Activated naive CD4-positive, alpha-beta T cell treated with anti-CD3 and anti-CD28 coated beads for 36 hours (primary cell): ENCODE measurements around the gene EXD1. TPM values are rescaled to one million over a fixed set of nuclear protein-coding genes. Genes with fewer than 3 reads are reported as not detected.
"Not testable (repeated sequence)": the region's sequence is repeated elsewhere in the genome, so short reads cannot be mapped to it uniquely, and the experiment has no call there.

Experiments
- CTCF ChIA-PET: fragments of 350-600 bp; sonication (Branson Sonifier 250); formaldehyde crosslinking; loops from one replicate; lab custom pipeline; 2021; ENCODE audit warnings: antibody characterized with exemption; lab: Charles Lee
- DNase-seq: peaks from one replicate; pipeline ENCODE4 v3.0.0-alpha.2; 2020
- H3K27ac Mint-ChIP-seq: one replicate; pipeline ENCODE4 v1.8.0; 2021; ENCODE audit warnings: mild to moderate bottlenecking, mixed read lengths
- H3K27me3 Mint-ChIP-seq: one replicate; pipeline ENCODE4 v1.8.0; 2021; ENCODE audit warnings: low read depth, mixed read lengths
- H3K36me3 Mint-ChIP-seq: one replicate; pipeline ENCODE4 v1.8.0; 2021; ENCODE audit warnings: low read depth, mixed read lengths
- H3K4me1 Mint-ChIP-seq: one replicate; pipeline ENCODE4 v1.8.0; 2021; ENCODE audit warnings: low read depth, mixed read lengths
- H3K4me3 Mint-ChIP-seq: one replicate; pipeline ENCODE4 v1.8.0; 2021; ENCODE audit warnings: mild to moderate bottlenecking, moderate library complexity, mixed read lengths
- H3K9me3 Mint-ChIP-seq: one replicate; pipeline ENCODE4 v1.8.0; 2021; ENCODE audit warnings: mixed read lengths
- intact Hi-C: fragments of 100-400 bp; cut with micrococcal nuclease; formaldehyde crosslinking; loops from one replicate; pipeline ENCODE4 v1.15.1; 2023
- total RNA-seq, 2 experiments: library from RNA; stranded (reverse); gene quantifications; one replicate each; pipeline ENCODE4 v1.2.3, GENCODE V29; 2021

The EXD1 gene, protein sequence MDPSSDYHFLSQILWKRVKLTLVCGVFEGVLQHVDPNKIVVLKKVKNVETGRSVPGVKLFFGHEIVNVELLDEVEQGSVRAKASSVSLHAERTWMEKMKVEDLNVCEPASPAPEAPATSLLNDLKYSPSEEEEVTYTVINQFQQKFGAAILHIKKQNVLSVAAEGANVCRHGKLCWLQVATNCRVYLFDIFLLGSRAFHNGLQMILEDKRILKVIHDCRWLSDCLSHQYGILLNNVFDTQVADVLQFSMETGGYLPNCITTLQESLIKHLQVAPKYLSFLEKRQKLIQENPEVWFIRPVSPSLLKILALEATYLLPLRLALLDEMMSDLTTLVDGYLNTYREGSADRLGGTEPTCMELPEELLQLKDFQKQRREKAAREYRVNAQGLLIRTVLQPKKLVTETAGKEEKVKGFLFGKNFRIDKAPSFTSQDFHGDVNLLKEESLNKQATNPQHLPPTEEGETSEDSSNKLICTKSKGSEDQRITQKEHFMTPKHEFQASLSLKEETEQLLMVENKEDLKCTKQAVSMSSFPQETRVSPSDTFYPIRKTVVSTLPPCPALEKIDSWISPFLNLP
- not detected for total RNA-seq

GRCh38 chr15:41230650-41231421, at the start of gene EXD1, which contains the start of gene CHP1:
Gene EXD1, minus strand, starts transcription at chr15:41230757. Its CDS starts 4,182 bp downstream, at chr15:41226575.
Gene CHP1, plus strand, starts transcription at chr15:41231268. Its CDS starts 115 bp downstream, at chr15:41231383.
- peak; percentile 98 for DNase-seq
- no peaks in the 10 kb centered on the region for H3K9me3 Mint-ChIP-seq
- intact Hi-C loops, result loop anchor here (1.0 to 5.0 kb wide), 11 partner anchors 52 to 636 kb away; partner anchors contain the start of genes CHAC1, DNAJC17, INO80 and KNL1
- H3K27me3 Mint-ChIP-seq, result no peaks in the 10 kb centered on the region
- CTCF ChIA-PET, result interaction anchor here (0.6 to 1.8 kb wide), 15 partner anchors 14 to 661 kb away, joined by 3 to 6 read pairs (median 3); partner anchors contain the start of genes NUSAP1 and RPUSD2
- peaks cover 22% of the 10 kb centered on the region for H3K4me1 Mint-ChIP-seq
- H3K36me3 Mint-ChIP-seq, result no peaks in the 10 kb centered on the region
- H3K4me3 Mint-ChIP-seq, result peak within 1 kb of the TSS; percentile 88
- H3K27ac Mint-ChIP-seq, result peak within 1 kb of the TSS; percentile 87

- no peaks in the 10 kb centered on the region for H3K27me3 Mint-ChIP-seq
- CTCF ChIA-PET, result interaction anchor here (0.6 kb wide), 1 partner anchor 338 kb away, joined by 3 read pairs; no protein-coding TSS in a partner anchor
- peaks cover 13% of the 10 kb centered on the region for H3K4me1 Mint-ChIP-seq
- no peak for DNase-seq
- no peaks in the 10 kb centered on the region for H3K9me3 Mint-ChIP-seq
- no peak overlapping the region for H3K4me3 Mint-ChIP-seq
- peak overlapping the region; percentile 40 for H3K27ac Mint-ChIP-seq
- intact Hi-C loops, result loop anchor here (5.0 kb wide), 3 partner anchors 123 to 372 kb away; partner anchors contain the start of genes NDUFAF1 and RTF1
- peaks cover 5% of the 10 kb centered on the region for H3K36me3 Mint-ChIP-seq
These were observed 49.2 kb upstream of the EXD1 start for GRCh38 chr15:41279535-41280283.

- Mint-ChIP-seq H3K36me3 (no peaks in the 10 kb centered on the region), H3K9me3 (no peaks in the 10 kb centered on the region), H3K4me3 (no peak overlapping the region), H3K27me3 (no peaks in the 10 kb centered on the region), H3K27ac (no peak overlapping the region), H3K4me1 (peaks cover 8% of the 10 kb centered on the region)
- CTCF ChIA-PET, result interaction anchor here (0.5 to 0.8 kb wide), 2 partner anchors 9 to 97 kb away, joined by 3 to 4 read pairs; no protein-coding TSS in a partner anchor
- DNase-seq, result no peak
- intact Hi-C loops, result no loop called here
These were observed 47.8 kb upstream of the EXD1 start for GRCh38 chr15:41278319-41278718.

DNA sequence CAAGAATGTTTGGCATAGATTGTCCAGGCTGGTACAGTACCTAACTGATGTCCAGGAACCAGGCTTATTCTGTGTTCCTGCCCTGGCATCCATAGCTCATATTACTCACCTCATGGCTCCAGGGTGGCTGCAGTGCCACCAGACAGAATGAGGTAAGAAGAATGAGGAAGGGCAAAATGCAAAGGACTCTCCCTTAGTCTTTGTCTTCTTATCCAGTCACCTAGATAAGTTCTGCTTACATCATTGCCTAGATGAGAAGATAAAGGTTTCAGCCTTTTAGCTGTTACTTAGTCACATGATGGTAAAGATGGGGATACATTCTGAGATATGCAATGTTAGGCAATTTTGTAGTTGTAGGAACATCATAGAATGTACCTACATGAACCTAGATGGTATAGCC, 46.3 kb upstream of the EXD1 start:
- Mint-ChIP-seq H3K4me1 (no peaks in the 10 kb centered on the region), H3K36me3 (no peaks in the 10 kb centered on the region), H3K9me3 (no peaks in the 10 kb centered on the region), H3K27me3 (no peaks in the 10 kb centered on the region), H3K4me3 (no peak overlapping the region), H3K27ac (no peak overlapping the region)
- intact Hi-C loops, result no loop called here
- no peak for DNase-seq
- CTCF ChIA-PET, result no interaction called here

DNA sequence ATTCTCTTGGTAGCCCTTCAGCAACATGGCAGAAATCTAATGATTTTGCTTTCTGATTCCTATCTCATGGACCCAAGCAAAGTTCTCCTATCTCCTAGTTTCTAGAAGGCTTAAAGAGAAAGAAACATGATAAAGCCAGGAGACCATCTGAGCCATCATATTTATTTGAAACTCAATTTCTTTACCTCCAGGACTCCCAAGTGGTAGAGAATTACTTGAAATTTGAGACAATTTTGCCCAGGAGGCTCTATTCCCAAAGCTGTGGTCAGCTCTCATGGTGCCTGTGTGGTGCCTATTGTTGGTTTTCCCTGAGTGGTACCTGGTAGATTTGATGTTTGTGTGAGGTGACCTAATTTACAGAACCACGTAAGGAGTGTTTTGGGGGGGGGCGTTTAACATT, 39.3 kb upstream of the EXD1 start:
- Mint-ChIP-seq H3K4me1 (no peaks in the 10 kb centered on the region), H3K27ac (no peak overlapping the region), H3K36me3 (peaks cover 2% of the 10 kb centered on the region), H3K4me3 (no peak overlapping the region), H3K9me3 (no peaks in the 10 kb centered on the region), H3K27me3 (no peaks in the 10 kb centered on the region)
- no peak for DNase-seq
- intact Hi-C loops, result no loop called here
- CTCF ChIA-PET, result interaction anchor here (0.6 to 0.9 kb wide), 2 partner anchors 8 to 152 kb away, joined by 3 to 4 read pairs; no protein-coding TSS in a partner anchor

GRCh38 chr15:41263891-41264351, 33.4 kb upstream of the EXD1 start:
- Mint-ChIP-seq H3K27ac (no peak overlapping the region), H3K27me3 (no peaks in the 10 kb centered on the region), H3K4me3 (no peak overlapping the region), H3K36me3 (peaks cover 2% of the 10 kb centered on the region), H3K9me3 (no peaks in the 10 kb centered on the region), H3K4me1 (no peaks in the 10 kb centered on the region)
- CTCF ChIA-PET, result no interaction called here
- intact Hi-C loops, result no loop called here
- DNase-seq, result no peak

GRCh38 chr15:41262571-41262970, 32.0 kb upstream of the EXD1 start:
- Mint-ChIP-seq H3K27ac (no peak overlapping the region), H3K4me3 (no peak overlapping the region), H3K27me3 (no peaks in the 10 kb centered on the region), H3K4me1 (no peaks in the 10 kb centered on the region), H3K9me3 (no peaks in the 10 kb centered on the region), H3K36me3 (peaks cover 3% of the 10 kb centered on the region)
- intact Hi-C loops, result no loop called here
- CTCF ChIA-PET, result no interaction called here
- no peak for DNase-seq

- H3K4me3 Mint-ChIP-seq, H3K9me3 Mint-ChIP-seq, H3K27me3 Mint-ChIP-seq, H3K4me1 Mint-ChIP-seq, intact Hi-C loops, H3K27ac Mint-ChIP-seq, H3K36me3 Mint-ChIP-seq, DNase-seq: not testable (repeated sequence)
- CTCF ChIA-PET, result interaction anchor here (0.6 kb wide), 1 partner anchor 79 kb away, joined by 4 read pairs; no protein-coding TSS in a partner anchor
These were observed 30.4 kb upstream of the EXD1 start for GRCh38 chr15:41260924-41261323.

- intact Hi-C loops, result no loop called here
- H3K9me3 Mint-ChIP-seq, result no peaks in the 10 kb centered on the region
- peaks cover 3% of the 10 kb centered on the region for H3K36me3 Mint-ChIP-seq
- no peak overlapping the region for H3K27ac Mint-ChIP-seq
- no peaks in the 10 kb centered on the region for H3K27me3 Mint-ChIP-seq
- DNase-seq, result no peak
- H3K4me3 Mint-ChIP-seq, result no peak overlapping the region
- CTCF ChIA-PET, result interaction anchor here (0.6 kb wide), 1 partner anchor 291 kb away, joined by 3 read pairs; no protein-coding TSS in a partner anchor
- H3K4me1 Mint-ChIP-seq, result no peaks in the 10 kb centered on the region
These were observed 29.1 kb upstream of the EXD1 start for GRCh38 chr15:41259546-41260189.

DNA sequence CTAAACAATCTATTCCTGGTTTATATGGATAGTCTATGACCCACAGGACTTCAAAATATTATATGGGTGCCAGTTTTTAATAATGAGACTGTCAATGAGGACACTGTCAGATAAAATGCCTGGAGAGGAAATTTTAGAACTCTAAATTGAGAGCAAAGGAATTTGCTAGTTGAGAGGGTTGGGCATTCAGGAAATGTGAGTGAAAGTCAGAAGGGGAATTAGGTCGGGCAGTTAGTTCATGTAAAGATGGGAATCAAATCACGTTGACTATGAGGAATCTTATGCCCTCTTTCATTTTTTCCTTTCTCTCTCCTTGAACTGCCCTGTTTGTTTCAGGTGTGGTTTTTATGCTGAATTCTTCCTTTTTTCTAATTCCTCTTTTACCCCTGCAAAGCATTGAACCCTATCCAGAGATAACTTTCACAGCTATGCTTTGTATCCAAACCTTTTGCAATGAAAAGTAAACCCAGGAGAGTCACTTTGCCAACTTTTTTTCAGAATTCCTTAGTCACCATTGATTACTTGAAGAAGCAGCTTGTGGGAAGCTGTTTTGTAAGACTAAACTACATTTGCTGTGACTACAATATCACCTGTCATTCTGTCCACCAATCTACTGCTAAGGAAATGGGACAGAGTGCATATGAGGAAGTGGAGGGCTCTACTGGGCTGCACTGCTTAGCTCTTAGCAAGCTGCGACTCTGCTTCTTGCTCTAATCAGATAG, 28.4 kb upstream of the EXD1 start:
- no peaks in the 10 kb centered on the region for H3K4me1 Mint-ChIP-seq
- peaks cover 3% of the 10 kb centered on the region for H3K36me3 Mint-ChIP-seq
- H3K4me3 Mint-ChIP-seq, result no peak overlapping the region
- intact Hi-C loops, result no loop called here
- H3K9me3 Mint-ChIP-seq, result no peaks in the 10 kb centered on the region
- no peak overlapping the region for H3K27ac Mint-ChIP-seq
- no peak for DNase-seq
- H3K27me3 Mint-ChIP-seq, result no peaks in the 10 kb centered on the region
- CTCF ChIA-PET, result interaction anchor here (0.6 kb wide), 1 partner anchor 89 kb away, joined by 4 read pairs; no protein-coding TSS in a partner anchor
